Hepatic stellate cell (primary cell): Measurements from ENCODE around the gene ERI3.

Source experiments
- DNase-seq: peaks from one replicate; pipeline ENCODE4 v3.0.0; 2011; ENCODE audit warnings: low spot score

Gene ERI3

GRCh38 chr1:44282704-44283426, 72.2 kb downstream of the ERI3 start:
- no peak for DNase-seq

- DNase-seq = no peak
Observed at GRCh38 chr1:44281962-44282703, 72.9 kb downstream of the ERI3 start.

GRCh38 chr1:44276901-44277300, 78.2 kb downstream of the ERI3 start:
- DNase-seq = no peak

- DNase-seq = no peak
Observed at GRCh38 chr1:44275991-44276405, 79.1 kb downstream of the ERI3 start.

GRCh38 chr1:44275296-44275962, 79.6 kb downstream of the ERI3 start:
- DNase-seq = no peak

GRCh38 chr1:44273560-44274350, 81.3 kb downstream of the ERI3 start:
- DNase-seq = no peak

GRCh38 chr1:44272992-44273391, 82.1 kb downstream of the ERI3 start:
- DNase-seq = no peak

GRCh38 chr1:44271646-44272045, 83.4 kb downstream of the ERI3 start:
- DNase-seq = no peak

- no peak for DNase-seq
Observed at GRCh38 chr1:44270686-44271628, 84.1 kb downstream of the ERI3 start.

GRCh38 chr1:44268054-44268453, 87.0 kb downstream of the ERI3 start:
- no peak for DNase-seq

DNA sequence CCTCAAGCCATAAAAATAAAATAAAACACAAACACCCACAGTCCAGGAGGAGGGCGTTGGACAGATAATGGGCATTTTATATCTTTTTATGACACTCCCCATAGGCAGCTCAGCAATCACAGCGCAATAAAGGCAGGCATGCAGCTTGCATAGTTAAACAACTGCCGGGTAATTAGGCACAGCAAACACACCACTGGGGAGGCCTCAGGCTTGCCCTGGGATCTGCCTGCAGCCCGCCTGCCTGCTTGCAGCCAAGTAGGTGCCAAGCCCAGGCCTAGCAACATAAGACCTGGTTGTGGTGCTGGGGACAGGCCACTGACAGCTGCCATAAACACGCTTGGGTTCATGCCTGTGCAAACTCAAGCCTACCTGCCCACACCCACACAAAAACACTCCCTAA, 87.6 kb downstream of the ERI3 start:
- no peak for DNase-seq

GRCh38 chr1:44266400-44267344, 88.4 kb downstream of the ERI3 start:
- DNase-seq = no peak

DNA sequence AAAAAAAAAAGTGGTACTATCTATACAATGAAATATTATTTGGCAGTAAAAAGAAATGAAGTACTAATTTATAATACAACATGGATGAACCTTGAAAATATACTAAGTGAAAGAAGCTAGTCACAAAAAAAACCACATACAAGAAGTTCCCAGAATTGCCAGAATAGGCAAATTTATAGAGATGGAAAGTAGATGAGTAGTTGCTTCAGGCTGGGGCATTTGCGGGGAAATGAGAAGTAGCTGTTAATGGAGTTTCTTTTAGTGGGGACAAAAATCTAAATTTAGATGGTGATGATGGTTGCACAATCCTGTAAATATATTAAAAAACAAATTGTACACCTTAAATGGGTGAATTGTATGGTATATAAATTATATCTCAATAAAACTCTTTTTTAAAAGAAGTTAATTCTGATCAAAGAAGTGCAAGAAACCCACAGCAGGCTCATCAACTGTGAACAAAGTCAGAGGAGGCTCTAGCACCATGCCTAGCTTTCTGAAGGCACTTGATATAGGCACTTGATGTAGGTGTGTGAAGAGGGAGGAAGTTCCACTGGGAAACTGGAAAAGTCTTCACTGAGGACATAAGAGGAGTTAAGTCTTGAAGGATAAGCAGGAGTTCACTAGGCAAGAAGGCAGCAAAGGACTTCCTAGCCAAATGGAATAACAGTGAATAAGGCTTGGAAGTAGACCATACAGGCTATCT, 89.2 kb downstream of the ERI3 start:
- DNase-seq = no peak

DNA sequence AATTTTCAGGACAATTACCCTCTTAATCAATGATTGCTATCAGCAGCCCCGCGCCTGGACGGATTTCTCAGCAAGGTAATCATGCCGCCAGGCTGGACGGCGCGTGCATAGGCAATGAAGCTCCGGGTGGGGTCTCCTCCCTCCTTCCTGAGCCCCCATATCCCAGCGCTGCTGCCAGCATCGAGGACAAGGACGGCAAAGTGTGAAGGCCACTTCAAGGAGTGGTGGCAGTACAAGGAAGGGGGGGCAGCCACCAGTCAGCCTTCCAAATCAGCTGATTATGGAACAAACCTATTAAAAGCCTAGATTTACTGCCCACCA, 90.6 kb downstream of the ERI3 start:
- no peak for DNase-seq

GRCh38 chr1:44263568-44264450, 91.2 kb downstream of the ERI3 start:
- DNase-seq = no peak

DNA sequence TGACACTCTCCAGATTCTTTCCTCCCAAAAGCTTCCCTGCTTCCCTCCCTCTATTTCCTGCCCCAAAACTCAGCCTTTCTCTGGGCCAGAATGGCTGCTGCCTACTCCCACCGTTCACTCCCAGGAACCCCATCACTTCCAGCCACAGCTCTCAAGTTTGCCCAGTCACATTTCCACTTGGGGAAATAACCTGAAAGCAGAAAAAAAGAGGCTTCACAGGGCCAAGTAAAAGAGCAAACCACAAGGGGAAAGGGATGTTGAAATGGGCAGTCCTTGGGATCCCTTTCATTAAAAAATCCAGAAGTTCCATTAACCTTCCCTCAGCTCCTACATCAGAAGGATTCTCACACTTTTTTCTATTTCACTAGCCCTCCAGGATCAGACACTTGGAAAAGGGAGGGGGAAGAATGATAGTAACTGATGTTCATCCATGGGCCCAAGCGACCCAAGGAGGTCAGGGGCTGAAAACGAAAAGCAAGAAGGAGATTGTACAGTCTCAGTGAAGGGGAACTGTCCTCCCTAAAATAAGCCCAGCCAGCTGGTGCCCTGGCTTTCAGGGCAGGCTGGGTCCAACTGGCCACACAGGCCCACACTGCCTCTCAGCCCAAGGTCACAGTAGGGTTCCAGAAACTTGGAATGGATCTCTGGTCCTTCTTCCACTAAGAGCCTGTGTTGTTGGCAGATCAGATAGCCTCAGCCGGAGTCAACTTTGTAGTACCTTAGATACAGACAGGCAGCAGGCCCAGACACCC, 92.1 kb downstream of the ERI3 start:
- DNase-seq = no peak

GRCh38 chr1:44262414-44262813, 92.6 kb downstream of the ERI3 start:
- DNase-seq = no peak

- DNase-seq = no peak
Observed at GRCh38 chr1:44261962-44262361, 93.1 kb downstream of the ERI3 start.
